HG02642 (cell line): ENCODE measurements around the gene MYRFL.
"Not testable (repeated sequence)": the region's sequence is repeated elsewhere in the genome, so short reads cannot be mapped to it uniquely, and the experiment has no call there.

Experiments
- ATAC-seq: cut with Tn5 transposase; IDR thresholded peaks from one replicate; pipeline ENCODE4 v1.9.1; 2021; ENCODE audit warnings: mild to moderate bottlenecking; ENCODE audit not compliant: unreplicated experiment, poor library complexity

Gene MYRFL

DNA sequence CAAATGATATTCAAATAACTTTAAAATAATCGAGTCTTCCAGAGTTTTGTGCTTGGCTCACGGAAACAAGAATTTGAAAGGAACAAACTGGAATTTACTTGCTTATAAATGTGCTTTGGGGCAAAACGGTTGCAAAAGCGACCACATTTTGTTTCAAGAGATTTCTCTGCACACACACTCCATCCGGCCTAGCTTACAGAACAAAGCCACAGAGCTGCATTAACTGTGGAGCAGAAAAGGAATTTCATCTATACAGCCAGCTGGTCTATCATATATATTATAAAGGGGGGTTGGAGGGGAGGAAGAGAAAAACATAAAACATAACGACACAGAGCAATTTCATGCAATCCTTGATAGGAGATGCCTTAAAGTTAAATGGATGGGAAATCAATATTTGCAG lies 153.0 kb downstream of the MYRFL start:
- no peak for ATAC-seq

- no peak for ATAC-seq
Observed at GRCh38 chr12:69981881-69982475, 157.0 kb downstream of the MYRFL start.

DNA sequence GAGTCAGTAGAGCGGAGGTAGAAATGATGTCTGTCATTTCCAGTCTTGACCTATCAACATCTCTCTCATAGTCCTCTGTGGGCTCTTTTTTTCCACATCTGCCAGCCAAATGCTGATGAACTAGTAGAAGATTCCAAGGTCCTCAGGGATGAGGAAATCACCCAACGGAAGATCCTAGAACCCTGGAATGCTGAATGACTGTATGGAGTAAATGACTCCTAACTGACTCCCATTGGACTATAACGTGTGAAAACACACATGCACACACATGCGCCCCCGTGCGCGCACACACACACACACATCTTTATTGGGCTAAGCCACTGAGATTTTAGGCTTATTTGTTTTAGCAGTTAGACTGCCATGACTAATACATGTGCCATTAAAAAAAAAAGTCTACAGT lies 159.2 kb downstream of the MYRFL start:
- ATAC-seq: no peak

DNA sequence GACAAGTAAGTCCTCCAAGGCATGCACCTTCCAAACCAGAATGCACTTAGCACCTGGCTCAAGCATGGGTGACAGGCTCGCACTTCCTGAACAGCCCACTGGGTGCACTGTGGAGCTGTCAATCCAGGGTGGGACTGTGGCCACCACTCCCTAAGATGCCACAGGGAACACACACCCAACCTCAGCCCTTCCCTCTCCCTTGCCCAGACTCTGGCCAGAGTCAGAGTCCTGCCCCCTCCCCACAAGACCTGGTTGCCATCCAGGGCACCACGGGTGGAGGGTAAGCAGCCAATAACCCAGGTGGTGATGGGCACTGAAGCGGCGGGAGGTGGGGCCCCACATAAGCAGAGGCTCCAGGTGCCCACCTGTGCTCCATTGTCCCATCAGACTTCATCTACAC lies 160.6 kb downstream of the MYRFL start:
- peak; percentile 88 for ATAC-seq

GRCh38 chr12:69986114-69986513 lies 161.1 kb downstream of the MYRFL start:
- peak; percentile 12 for ATAC-seq

DNA sequence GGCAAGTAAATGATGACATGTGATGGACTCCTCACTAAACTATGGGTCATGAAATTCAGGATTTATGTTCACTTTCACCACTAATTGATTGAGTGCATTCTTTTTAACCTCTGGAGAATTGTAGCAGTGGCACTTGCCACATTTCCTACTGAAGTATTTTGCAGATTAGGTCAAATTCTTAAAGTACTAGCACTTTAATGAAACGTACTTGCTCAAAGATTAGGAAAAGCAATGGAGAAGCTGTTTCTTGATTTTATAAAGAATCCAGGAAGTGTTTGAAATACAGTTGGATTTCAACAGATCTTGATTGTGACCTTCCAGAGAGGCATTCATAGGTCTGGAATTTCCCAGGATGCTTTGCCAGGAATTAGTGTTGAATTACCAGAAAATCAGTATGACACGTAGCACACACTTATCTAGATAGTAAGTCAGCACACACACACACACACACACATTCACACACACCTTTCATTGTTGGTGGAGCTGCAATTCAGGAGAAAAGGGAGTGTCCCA lies 162.6 kb downstream of the MYRFL start:
- no peak for ATAC-seq

DNA sequence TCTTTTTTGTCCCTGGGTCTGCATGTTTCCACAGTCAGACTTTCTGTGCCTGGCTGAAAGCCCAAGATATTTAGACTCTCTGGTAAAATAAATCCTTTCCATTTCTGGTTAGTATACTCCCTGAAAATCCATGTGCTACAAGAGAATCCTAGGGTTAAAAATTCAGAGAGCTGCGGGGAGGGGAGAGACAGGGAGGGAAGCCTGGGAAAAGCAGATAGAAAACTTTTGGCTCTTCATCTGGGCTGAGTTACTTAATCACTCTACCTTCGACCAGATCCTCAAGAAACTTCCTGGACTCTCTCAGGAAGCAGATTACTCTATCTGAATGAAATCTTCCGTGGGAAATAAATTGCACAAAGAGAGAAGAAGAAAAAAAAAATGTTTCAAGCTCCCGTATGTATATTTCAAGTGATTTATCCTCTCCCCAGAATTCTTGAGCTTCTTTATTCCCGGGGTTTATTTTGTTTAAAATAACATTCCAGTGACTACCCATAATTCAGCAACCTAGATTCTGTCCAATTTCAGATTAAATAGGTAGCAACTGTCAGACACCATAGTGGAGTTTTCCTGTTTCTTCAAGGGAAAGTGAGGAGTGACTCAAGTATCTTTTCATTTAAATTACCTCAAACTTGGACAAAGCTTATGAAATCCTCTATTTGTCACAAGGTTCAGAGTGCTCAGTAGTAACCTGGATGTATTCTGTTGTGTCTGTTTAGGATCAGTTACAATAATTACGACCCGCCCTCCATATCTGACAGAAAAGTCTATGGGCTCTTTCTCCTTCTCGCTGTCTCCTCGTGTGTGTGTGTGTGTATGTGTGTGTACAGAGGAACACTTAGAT lies 163.7 kb downstream of the MYRFL start:
- no peak for ATAC-seq

DNA sequence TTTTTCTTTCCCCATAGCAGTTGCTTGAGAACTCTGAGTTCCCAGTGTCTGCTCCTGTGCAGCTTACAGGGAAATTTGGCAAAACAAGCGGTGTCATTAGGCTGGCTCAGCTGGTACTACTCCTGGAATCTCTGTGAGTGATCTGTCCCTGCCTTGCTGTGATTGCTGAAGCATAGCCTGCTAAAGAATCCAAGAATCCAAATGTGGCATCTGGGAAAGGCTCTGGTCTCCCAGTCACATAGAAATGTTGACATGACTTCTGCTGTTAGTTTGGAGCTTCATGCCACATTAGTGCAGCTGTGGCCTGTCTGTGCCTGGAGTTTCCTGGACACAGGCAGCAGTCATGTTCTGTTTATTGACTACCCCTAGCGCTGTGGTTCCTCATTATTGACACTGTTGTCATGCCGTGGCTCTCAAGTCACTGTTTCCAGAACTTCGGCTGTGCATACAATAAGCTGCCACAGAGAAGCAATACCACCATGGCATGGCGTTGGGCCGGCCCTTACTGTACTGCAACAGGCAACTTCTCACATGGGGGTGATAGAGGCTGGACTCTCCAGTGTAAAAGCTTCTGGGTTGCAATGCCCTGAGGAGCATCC lies 166.8 kb downstream of the MYRFL start:
- ATAC-seq: no peak

DNA sequence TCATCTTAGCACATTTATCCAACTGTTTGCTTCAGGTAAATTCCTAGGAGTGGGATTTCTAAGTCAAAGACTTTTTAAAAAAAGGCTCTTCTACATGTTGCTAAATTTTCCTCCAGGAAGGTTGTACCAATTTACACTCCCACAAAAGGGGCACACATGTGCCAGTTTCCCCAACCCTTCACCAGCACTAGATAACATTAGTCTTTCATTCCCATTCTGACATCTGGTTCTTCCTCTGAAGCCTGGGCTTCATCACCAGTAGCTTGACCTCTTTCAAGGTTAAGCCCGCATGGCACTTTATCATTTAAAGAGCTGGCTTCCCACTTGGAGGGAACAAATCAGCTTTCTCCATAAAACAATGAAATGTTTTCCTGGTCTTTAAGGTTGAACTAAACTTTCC lies 168.4 kb downstream of the MYRFL start:
- no peak for ATAC-seq

DNA sequence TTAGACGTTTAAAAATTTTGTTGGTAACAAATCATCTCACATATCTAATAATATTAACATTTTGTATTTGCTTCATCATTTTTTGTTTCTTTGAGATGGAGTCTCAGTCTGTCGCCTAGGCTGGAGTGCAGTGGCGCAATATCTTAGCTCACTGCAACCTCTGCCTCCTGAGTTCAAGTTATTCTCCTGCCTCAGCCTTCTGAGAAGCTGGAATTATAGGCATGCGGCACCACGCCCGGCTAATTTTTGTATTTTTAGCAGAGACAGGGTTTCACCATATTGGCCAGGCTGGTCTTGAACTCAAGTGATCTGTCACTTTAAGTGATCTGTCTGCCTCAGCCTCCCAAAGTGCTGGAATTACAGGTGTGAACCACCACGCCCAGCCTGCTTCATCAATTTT lies 169.1 kb downstream of the MYRFL start:
- ATAC-seq: not testable (repeated sequence)

DNA sequence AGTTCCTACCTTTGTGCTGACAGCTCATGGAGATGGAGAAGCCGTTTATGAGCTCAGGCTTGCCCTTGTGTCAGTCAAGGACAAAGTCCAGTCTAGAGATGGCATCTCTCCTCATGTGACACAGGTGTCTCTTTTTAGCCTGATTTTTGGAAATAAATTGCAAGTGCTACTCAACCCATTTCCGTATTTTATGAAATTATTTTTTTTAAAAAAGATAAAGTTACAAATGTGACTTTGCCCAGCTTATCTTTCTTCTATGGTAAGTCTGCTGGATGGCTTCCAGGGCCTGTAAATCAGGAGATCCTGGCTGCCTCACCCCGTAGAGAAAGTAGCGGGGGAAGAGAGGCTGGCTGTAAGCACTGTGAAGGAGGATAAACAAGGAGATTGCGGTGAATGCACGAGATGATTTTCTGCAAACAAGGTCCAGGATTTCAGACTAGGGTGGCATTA lies 169.7 kb downstream of the MYRFL start:
- no peak for ATAC-seq

- no peak for ATAC-seq
Observed at GRCh38 chr12:69996241-69996640, 171.2 kb downstream of the MYRFL start.

DNA sequence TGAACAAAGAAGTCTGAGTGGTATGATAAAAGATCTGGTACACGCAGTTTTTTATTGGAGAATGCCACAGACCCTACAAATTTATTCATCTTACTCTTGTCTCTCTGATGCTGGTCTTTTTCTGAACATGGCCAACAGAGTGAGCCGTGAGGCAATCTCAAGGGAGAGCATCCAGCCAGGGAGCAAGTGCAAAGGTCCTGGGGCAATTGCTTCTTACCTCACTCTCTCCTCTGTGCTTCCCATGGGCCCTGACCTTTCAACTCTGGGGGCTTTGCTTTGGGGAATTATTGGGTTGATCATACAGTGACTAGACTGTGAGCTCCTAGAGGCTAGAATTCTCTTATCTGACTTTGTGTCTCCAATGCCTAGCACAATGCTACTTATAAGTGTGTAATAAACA lies 171.7 kb downstream of the MYRFL start:
- ATAC-seq: no peak

DNA sequence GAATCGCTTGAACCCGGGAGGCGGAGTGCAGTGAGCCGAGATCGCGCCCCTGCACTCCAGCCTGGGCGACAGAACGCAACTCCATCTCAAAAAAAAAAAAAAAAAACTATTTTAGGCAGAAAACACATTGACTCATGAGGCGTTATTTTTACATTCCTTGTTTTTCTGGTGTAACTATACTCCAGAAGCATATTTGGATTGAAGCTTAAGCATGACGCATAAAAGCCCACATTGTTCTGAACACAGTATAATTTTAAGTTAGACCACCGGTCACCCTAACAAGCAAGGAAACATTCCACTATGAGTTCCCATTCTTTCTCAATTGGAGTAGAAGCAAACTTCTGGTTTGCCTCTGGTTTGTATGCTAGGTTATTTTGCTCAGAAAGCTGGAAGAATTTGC lies 173.0 kb downstream of the MYRFL start:
- no peak for ATAC-seq

GRCh38 chr12:69998922-69999321 lies 173.9 kb downstream of the MYRFL start:
- ATAC-seq: no peak

- ATAC-seq: no peak
Observed at GRCh38 chr12:69999561-69999960, 174.5 kb downstream of the MYRFL start.

GRCh38 chr12:70002097-70002911 lies 177.3 kb downstream of the MYRFL start:
- no peak for ATAC-seq

- ATAC-seq: no peak
Observed at GRCh38 chr12:70002912-70003255, 177.9 kb downstream of the MYRFL start.

- ATAC-seq: no peak
Observed at GRCh38 chr12:70005864-70006618, 181.0 kb downstream of the MYRFL start.

DNA sequence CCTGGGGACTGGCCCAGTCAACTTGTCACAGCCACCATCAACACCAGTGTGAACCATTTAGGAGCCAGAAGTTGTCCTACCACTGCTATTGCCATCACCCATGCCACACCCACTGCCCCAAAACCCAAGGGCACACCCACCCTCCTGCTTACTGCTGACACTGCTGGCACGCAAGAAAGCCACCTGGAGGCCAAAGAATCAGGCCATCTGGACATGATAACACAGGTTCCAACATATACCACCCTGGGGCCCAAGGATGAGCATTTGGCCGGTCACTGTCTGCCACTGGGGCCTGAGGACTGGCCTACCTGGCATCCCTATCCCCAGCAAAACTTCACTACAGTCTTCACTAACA lies 181.6 kb downstream of the MYRFL start:
- no peak for ATAC-seq
